ENCODE results near the gene MMP13. TPM values are rescaled to one million over a fixed set of nuclear protein-coding genes. Genes with fewer than 3 reads are reported as not detected.

Gene MMP13
- total and polyA plus RNA-seq, 2 donors (not counting 1 experiment from before 2014, with no cell fraction given) = not detected

DNA sequence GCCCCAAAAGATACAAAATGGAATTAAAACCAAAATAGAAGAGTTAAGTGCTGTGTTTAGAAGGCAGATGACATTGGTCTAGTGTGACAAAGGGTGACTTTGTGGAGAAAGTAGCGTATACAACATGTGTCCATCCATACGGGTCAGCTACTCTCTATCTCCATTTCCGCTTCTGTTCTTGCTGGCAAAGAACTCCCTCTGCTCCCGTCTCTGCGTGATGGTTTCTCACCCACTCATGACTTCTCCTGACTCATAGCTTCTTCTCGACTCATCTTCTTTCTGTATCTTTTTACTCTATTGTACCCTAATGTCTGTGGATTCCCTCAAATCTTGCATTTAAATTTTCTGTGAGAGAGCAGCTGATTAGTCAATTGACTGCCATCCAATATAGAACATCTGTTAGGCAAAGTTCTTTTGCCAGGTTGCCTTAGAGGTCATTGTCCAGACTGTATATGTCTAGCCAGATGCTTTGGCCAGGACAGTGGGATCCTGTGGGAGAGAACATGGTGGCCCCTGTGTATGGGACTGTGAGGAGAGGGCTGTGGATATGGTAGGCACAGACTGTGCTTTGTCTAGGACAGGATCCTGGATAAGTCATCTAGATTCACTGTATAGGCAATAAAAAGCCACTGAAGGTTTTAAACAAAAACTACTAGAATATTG is 28.4 kb downstream of the MMP13 start:
- peaks cover 0 to 8% of the 10 kb centered on the region in 2 donors for H3K4me1 ChIP-seq (ENCODE audit: control insufficient read depth in 2 of 2, insufficient read depth in 2 of 2, low read length in 2 of 2)
- H3K27ac ChIP-seq (ENCODE audit: low read length in 2 of 2) = no peak overlapping the region
- Mint-ChIP-seq H3K27ac (no peak overlapping the region), H3K27me3 (peaks cover 10% of the 10 kb centered on the region), H3K4me1 (peaks cover 2% of the 10 kb centered on the region), H3K4me3 (no peak overlapping the region), H3K9me3 (ENCODE audit: insufficient read depth) (no peaks in the 10 kb centered on the region)
- no peaks in the 10 kb centered on the region for H3K79me2 ChIP-seq (ENCODE audit: control insufficient read depth, insufficient read depth, low read length)
- no peaks in the 10 kb centered on the region for H3K36me3 ChIP-seq (replicated peaks in 1 of 2; ENCODE audit: control extremely low read depth in 1 of 2, control insufficient read depth in 1 of 2, extremely low read depth in 1 of 2, insufficient read depth in 2 of 2, low read length in 1 of 2)
- no peak overlapping the region for H3K4me2 ChIP-seq (replicated peaks; ENCODE audit: low read depth, low read length, poor library complexity, severe bottlenecking)
- H2AFZ ChIP-seq (ENCODE audit: insufficient read depth, low read depth, low read length, poor library complexity, severe bottlenecking) = no peak overlapping the region
- H3K27me3 ChIP-seq (replicated peaks in 1 of 4; ENCODE audit: control extremely low read depth in 1 of 4, control insufficient read depth in 3 of 4, insufficient read depth in 4 of 4, low read length in 3 of 4) = peaks cover 0 to 4% (median 0%) of the 10 kb centered on the region in 4 experiments
- CTCF ChIA-PET = no interaction called here
- peaks cover 0 to 3% (median 0%) of the 10 kb centered on the region in 3 donors for H3K9me3 ChIP-seq (ENCODE audit: control extremely low read depth in 1 of 3, control insufficient read depth in 2 of 3, insufficient read depth in 1 of 3, low read length in 2 of 3)
- no peak for ATAC-seq (ENCODE audit: low read depth)
- POLR2A ChIA-PET = interaction anchor here (0.6 kb wide), 1 partner anchor 692 kb away, joined by 4 read pairs; no protein-coding TSS in a partner anchor
- no peak overlapping the region for H3K9ac ChIP-seq (ENCODE audit: low read length)
- no peak overlapping the region for H3K4me3 ChIP-seq (ENCODE audit: control extremely low read depth in 1 of 5, extremely low read depth in 1 of 5, insufficient read depth in 1 of 5, low read depth in 2 of 5, low read length in 4 of 5)
- no peak for DNase-seq
- H4K20me1 ChIP-seq (ENCODE audit: control insufficient read depth, insufficient read depth, low read length, poor library complexity, severe bottlenecking) = no peaks in the 10 kb centered on the region
- WGBS (ENCODE audit: insufficient coverage) = 86% methylated on average over 5 of the region's 6 CpGs
- TF ChIP-seq EZH2 (IDR thresholded peaks at IDR 0.05; ENCODE audit: borderline replicate concordance, insufficient read depth, low read depth, low read length, poor library complexity, severe bottlenecking) = no peak
- TF ChIP-seq, protein P1, sequence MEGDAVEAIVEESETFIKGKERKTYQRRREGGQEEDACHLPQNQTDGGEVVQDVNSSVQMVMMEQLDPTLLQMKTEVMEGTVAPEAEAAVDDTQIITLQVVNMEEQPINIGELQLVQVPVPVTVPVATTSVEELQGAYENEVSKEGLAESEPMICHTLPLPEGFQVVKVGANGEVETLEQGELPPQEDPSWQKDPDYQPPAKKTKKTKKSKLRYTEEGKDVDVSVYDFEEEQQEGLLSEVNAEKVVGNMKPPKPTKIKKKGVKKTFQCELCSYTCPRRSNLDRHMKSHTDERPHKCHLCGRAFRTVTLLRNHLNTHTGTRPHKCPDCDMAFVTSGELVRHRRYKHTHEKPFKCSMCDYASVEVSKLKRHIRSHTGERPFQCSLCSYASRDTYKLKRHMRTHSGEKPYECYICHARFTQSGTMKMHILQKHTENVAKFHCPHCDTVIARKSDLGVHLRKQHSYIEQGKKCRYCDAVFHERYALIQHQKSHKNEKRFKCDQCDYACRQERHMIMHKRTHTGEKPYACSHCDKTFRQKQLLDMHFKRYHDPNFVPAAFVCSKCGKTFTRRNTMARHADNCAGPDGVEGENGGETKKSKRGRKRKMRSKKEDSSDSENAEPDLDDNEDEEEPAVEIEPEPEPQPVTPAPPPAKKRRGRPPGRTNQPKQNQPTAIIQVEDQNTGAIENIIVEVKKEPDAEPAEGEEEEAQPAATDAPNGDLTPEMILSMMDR (IDR thresholded peaks at IDR 0.05) = no peak
- intact Hi-C loops (cut with micrococcal nuclease) = no loop called here

GRCh38 chr11:102926517-102926916 is 29.0 kb downstream of the MMP13 start:
- no peak overlapping the region for H3K4me2 ChIP-seq (replicated peaks; ENCODE audit: low read depth, low read length, poor library complexity, severe bottlenecking)
- no peak for DNase-seq
- Mint-ChIP-seq H3K27me3 (peaks cover 11% of the 10 kb centered on the region), H3K4me1 (peaks cover 5% of the 10 kb centered on the region), H3K4me3 (no peak overlapping the region), H3K27ac (no peak overlapping the region), H3K9me3 (ENCODE audit: insufficient read depth) (no peaks in the 10 kb centered on the region)
- H3K79me2 ChIP-seq (ENCODE audit: control insufficient read depth, insufficient read depth, low read length) = no peaks in the 10 kb centered on the region
- H3K9ac ChIP-seq (ENCODE audit: low read length) = no peak overlapping the region
- no peaks in the 10 kb centered on the region for H3K36me3 ChIP-seq (replicated peaks in 1 of 2; ENCODE audit: control extremely low read depth in 1 of 2, control insufficient read depth in 1 of 2, extremely low read depth in 1 of 2, insufficient read depth in 2 of 2, low read length in 1 of 2)
- intact Hi-C loops (cut with micrococcal nuclease) = no loop called here
- H2AFZ ChIP-seq (ENCODE audit: insufficient read depth, low read depth, low read length, poor library complexity, severe bottlenecking) = no peak overlapping the region
- H3K27ac ChIP-seq (ENCODE audit: low read length in 2 of 2) = no peak overlapping the region
- H3K27me3 ChIP-seq (replicated peaks in 1 of 4; ENCODE audit: control extremely low read depth in 1 of 4, control insufficient read depth in 3 of 4, insufficient read depth in 4 of 4, low read length in 3 of 4) = peaks cover 0 to 4% (median 0%) of the 10 kb centered on the region in 4 experiments
- peaks cover 0 to 9% of the 10 kb centered on the region in 2 donors for H3K4me1 ChIP-seq (ENCODE audit: control insufficient read depth in 2 of 2, insufficient read depth in 2 of 2, low read length in 2 of 2)
- H4K20me1 ChIP-seq (ENCODE audit: control insufficient read depth, insufficient read depth, low read length, poor library complexity, severe bottlenecking) = no peaks in the 10 kb centered on the region
- no peak overlapping the region for H3K4me3 ChIP-seq (ENCODE audit: control extremely low read depth in 1 of 5, extremely low read depth in 1 of 5, insufficient read depth in 1 of 5, low read depth in 2 of 5, low read length in 4 of 5)
- CTCF ChIA-PET = no interaction called here
- POLR2A ChIA-PET = no interaction called here
- H3K9me3 ChIP-seq (ENCODE audit: control extremely low read depth in 1 of 3, control insufficient read depth in 2 of 3, insufficient read depth in 1 of 3, low read length in 2 of 3) = peaks cover 0 to 3% (median 0%) of the 10 kb centered on the region in 3 donors
- TF ChIP-seq EZH2 (IDR thresholded peaks at IDR 0.05; ENCODE audit: borderline replicate concordance, insufficient read depth, low read depth, low read length, poor library complexity, severe bottlenecking) = no peak
- TF ChIP-seq, protein P1 (IDR thresholded peaks at IDR 0.05) = no peak
- ATAC-seq (ENCODE audit: low read depth) = no peak

Measured in B cell (primary cell).